Thoracic aorta (tissue), 2 donors: ENCODE measurements around the gene PDE1A. TPM values are rescaled to one million over a fixed set of nuclear protein-coding genes. Genes with fewer than 3 reads are reported as not detected.

Experiments
- ATAC-seq: fragments of 150-250 bp; one replicate; pipeline ENCODE4 v1.8.0; 2017; ENCODE audit warnings: low read depth; ENCODE audit not compliant: insufficient number of reproducible peaks, low FRiP score
- DNase-seq: peaks from one replicate; pipeline ENCODE4 v3.0.0-alpha.2; 2020; ENCODE audit warnings: low spot score
- H3K27ac ChIP-seq, 2 donors: fragments of 200-600 bp; sonication (generic); 1 replicate in 1 of 2; 2 replicates in 1 of 2; pipeline ENCODE4 v1.5.1; 2016; ENCODE audit warnings: mild to moderate bottlenecking in 2 of 2, moderate library complexity in 2 of 2
- H3K27me3 ChIP-seq: fragments of 200-600 bp; sonication (generic); replicated peaks from 2 replicates; pipeline ENCODE4 v1.6.0; 2016; ENCODE audit warnings: mild to moderate bottlenecking; ENCODE audit not compliant: insufficient read depth
- H3K36me3 ChIP-seq: fragments of 200-600 bp; sonication (generic); one replicate; pipeline ENCODE4 v1.5.1; 2016
- H3K4me1 ChIP-seq, 2 donors: fragments of 200-600 bp; sonication (generic); 1 replicate in 1 of 2; 2 replicates in 1 of 2; pipeline versions ENCODE4 v1.5.1 to v1.6.0; 2016; ENCODE audit warnings: low read depth in 2 of 2, mild to moderate bottlenecking in 1 of 2; ENCODE audit not compliant: control insufficient read depth in 1 of 2
- H3K4me3 ChIP-seq: fragments of 200-600 bp; sonication (generic); 2 replicates; pipeline ENCODE4 v1.5.1; 2016; ENCODE audit warnings: mild to moderate bottlenecking
- H3K9me3 ChIP-seq: fragments of 200-600 bp; sonication (generic); 2 replicates; pipeline ENCODE4 v1.5.1; 2016
- total RNA-seq, 2 donors: library from RNA; depleted of rRNA; stranded (reverse); fragments of >200 nt; gene quantifications; one replicate each; pipeline versions ENCODE4 v1.1.0 to v1.2.3, GENCODE V29; 2016
- TF ChIP-seq, protein P1 (sequence below): fragments of 200-600 bp; sonication (generic); IDR thresholded peaks from one replicate; pipeline ENCODE4 v1.5.1; 2019; ENCODE audit warnings: antibody characterized with exemption

The PDE1A gene
- total RNA-seq, 2 donors from 2014 or later = 31.7 to 35.2 TPM

DNA sequence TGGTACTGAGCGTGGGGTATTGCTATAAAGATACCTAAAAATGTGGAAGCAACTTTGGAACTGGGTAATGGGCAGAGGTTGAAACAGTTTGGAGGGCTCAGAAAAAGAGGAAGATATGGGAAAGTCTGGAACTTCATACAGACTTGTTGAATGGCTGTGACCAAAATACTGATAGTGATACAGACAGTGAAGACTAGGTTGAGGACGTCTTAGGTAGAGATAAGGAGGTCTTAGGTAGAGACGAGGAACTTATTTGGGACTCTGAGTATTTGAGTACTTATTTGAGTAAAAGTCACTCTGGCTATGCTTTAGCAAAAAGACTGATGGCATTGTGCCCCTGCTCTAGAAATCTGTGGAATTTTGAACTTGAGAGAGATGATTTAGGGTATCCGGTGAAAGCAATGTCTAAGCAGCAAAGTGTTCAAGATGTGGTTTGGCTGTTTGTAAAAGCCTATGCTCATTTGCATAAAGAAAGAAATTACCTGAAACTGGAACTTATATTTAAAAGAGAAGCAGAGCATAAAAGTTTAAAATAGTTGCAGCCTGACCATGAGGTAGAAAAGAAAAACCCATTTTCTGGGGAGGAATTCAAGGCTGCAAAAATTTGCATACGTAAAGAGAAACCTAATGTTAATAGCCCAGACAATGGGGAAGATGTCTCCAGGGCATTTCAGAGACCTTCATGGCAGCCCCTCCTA, 219.6 kb downstream of the PDE1A start:
- DNase-seq (no peak), ATAC-seq (no peak)
- Histone ChIP-seq H3K4me1 (no peaks in the 10 kb centered on the region), H3K27me3 (no peaks in the 10 kb centered on the region), H3K27ac (no peak overlapping the region), H3K9me3 (no peaks in the 10 kb centered on the region), H3K36me3 (peaks cover 4% of the 10 kb centered on the region), H3K4me3 (no peak overlapping the region)
- TF ChIP-seq, protein P1, sequence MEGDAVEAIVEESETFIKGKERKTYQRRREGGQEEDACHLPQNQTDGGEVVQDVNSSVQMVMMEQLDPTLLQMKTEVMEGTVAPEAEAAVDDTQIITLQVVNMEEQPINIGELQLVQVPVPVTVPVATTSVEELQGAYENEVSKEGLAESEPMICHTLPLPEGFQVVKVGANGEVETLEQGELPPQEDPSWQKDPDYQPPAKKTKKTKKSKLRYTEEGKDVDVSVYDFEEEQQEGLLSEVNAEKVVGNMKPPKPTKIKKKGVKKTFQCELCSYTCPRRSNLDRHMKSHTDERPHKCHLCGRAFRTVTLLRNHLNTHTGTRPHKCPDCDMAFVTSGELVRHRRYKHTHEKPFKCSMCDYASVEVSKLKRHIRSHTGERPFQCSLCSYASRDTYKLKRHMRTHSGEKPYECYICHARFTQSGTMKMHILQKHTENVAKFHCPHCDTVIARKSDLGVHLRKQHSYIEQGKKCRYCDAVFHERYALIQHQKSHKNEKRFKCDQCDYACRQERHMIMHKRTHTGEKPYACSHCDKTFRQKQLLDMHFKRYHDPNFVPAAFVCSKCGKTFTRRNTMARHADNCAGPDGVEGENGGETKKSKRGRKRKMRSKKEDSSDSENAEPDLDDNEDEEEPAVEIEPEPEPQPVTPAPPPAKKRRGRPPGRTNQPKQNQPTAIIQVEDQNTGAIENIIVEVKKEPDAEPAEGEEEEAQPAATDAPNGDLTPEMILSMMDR = no peak

DNA sequence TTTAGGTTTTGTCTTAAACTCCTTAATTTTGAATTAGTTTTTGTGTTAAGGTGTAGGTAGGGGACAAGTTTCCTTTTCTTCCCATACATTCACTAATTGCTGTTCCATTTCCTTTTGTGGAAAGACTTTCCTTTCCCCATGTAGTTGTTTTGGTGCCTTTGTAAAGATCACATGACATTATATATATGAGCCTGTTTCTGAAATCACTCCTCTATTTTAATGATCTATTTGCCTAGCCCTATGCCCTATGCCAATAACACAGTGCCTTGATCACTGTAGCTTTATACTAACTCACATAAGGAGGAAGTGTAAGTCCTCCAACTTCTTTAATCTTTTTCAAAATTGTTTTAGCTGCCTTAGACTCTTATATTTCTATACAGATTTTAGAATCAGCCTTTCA, 229.3 kb downstream of the PDE1A start:
- Histone ChIP-seq H3K27me3 (no peaks in the 10 kb centered on the region), H3K27ac (no peak overlapping the region), H3K36me3 (peaks cover 8% of the 10 kb centered on the region), H3K9me3 (no peaks in the 10 kb centered on the region), H3K4me3 (no peak overlapping the region), H3K4me1 (no peaks in the 10 kb centered on the region)
- no peak for ATAC-seq
- TF ChIP-seq, protein P1 = no peak
- no peak for DNase-seq

DNA sequence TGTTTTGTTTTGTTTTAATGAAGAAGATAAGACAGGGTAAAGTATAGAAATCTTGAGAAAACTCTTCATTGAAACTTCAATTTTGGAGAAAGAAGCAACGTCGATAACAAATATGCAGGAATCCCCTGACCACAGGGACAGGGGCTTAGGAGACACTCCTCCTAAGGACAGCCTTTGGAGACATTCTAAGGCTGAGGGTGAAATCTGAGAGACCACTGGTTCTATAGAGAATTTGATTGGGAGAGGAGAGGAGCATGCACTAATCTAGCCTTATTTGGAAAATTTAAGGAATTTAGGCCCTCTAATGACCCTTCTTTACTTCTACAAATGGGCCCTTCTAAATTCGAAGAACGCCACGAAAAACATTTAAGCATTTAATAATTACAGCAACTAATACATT, 233.5 kb downstream of the PDE1A start:
- no peak overlapping the region for H3K4me3 ChIP-seq
- H3K9me3 ChIP-seq = no peaks in the 10 kb centered on the region
- TF ChIP-seq, protein P1 = no peak
- no peak overlapping the region for H3K27ac ChIP-seq
- peaks cover 6 to 7% of the 10 kb centered on the region in 2 donors for H3K4me1 ChIP-seq
- no peaks in the 10 kb centered on the region for H3K27me3 ChIP-seq
- no peak for DNase-seq
- H3K36me3 ChIP-seq = no peaks in the 10 kb centered on the region
- ATAC-seq = no peak

DNA sequence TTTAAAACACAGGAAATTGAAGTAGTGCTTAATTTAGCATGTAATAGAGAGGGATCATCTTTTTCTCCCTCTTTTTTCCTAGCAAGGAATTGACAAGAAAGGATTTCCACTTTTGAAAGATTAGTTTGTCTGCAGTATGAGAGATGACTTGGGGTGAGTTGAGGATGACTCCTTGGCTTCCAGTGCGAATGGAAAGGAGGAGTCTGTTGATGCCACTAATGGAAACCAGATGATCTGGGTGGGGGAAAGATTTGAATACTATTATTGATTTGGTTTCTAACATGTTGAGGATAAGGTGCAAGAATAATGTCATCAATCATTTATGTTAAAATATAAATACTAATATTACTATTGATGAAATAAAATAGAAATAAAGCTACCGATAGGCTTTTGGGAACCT, 235.8 kb downstream of the PDE1A start:
- TF ChIP-seq, protein P1 = no peak
- no peaks in the 10 kb centered on the region for H3K36me3 ChIP-seq
- peaks cover 6 to 7% of the 10 kb centered on the region in 2 donors for H3K4me1 ChIP-seq
- H3K9me3 ChIP-seq = no peaks in the 10 kb centered on the region
- no peak overlapping the region for H3K27ac ChIP-seq
- no peak for DNase-seq
- no peak overlapping the region for H3K4me3 ChIP-seq
- no peaks in the 10 kb centered on the region for H3K27me3 ChIP-seq
- no peak for ATAC-seq

DNA sequence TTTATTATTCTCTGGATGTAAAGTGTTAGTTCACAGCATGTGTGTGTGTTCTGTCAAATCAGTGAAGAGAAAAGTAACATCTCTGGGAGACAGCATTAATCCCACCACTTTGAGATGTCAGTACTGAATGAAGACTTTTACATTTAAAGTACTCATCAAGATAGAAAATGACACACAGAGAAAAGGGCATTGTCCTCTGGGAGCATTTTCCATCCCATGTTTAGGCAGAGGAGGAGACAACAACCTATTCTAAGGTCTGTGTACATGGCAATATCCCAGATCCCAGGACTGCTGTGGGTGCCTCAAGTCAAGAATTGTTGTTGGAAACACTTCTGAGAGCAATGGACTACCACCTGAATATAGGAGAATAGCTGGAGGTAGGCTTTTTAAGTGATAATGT, 239.7 kb downstream of the PDE1A start:
- Histone ChIP-seq H3K36me3 (peaks cover 9% of the 10 kb centered on the region), H3K9me3 (peaks cover 14% of the 10 kb centered on the region), H3K27me3 (no peaks in the 10 kb centered on the region), H3K4me1 (peaks cover 6 to 7% of the 10 kb centered on the region in 2 donors), H3K27ac (no peak overlapping the region), H3K4me3 (no peak overlapping the region)
- DNase-seq = no peak
- no peak for ATAC-seq
- TF ChIP-seq, protein P1 = no peak
